Gastrocnemius medialis (tissue), 4 donors: Measurements from ENCODE around the gene ASRGL1. TPM values are rescaled to one million over a fixed set of nuclear protein-coding genes. Genes with fewer than 3 reads are reported as not detected.

Experiments
- ATAC-seq, 2 donors: fragments of 150-250 bp; one replicate each; pipeline ENCODE4 v1.9.1; 2016
- DNase-seq, 2 donors: peaks; one replicate each; pipeline ENCODE4 v3.0.0-alpha.2; 2019
- H3K27ac ChIP-seq, 4 donors: fragments of 200-600 bp; sonication (generic); 1 replicate in 1 of 4; 2 replicates in 3 of 4; pipeline ENCODE4 v1.5.1; 2016 to 2018; ENCODE audit warnings: mild to moderate bottlenecking in 2 of 4, moderate library complexity in 1 of 4
- H3K27me3 ChIP-seq, 3 donors: fragments of 200-600 bp; sonication (generic) in 2 of 3; 1 replicate in 1 of 3; 2 replicates in 2 of 3; pipeline versions ENCODE4 v1.5.1 to v1.6.0; 2016 to 2019; ENCODE audit warnings: mild to moderate bottlenecking in 1 of 3, moderate library complexity in 1 of 3
- H3K36me3 ChIP-seq, 2 donors: fragments of 200-600 bp; sonication (generic) in 1 of 2; one replicate each; pipeline ENCODE4 v1.5.1; 2017 to 2018
- H3K4me1 ChIP-seq, 2 donors: fragments of 200-600 bp; sonication (generic) in 1 of 2; one replicate each; pipeline ENCODE4 v1.5.1; 2016 to 2017; ENCODE audit warnings: mild to moderate bottlenecking in 2 of 2
- H3K4me3 ChIP-seq, 4 donors: fragments of 200-600 bp; sonication (generic) in 3 of 4; 1 replicate in 1 of 4; 2 replicates in 3 of 4; pipeline ENCODE4 v1.5.1; 2016 to 2019; ENCODE audit warnings: mild to moderate bottlenecking in 2 of 4
- H3K9me3 ChIP-seq, 3 donors: fragments of 200-600 bp; sonication (generic) in 2 of 3; 1 replicate in 1 of 3; 2 replicates in 2 of 3; pipeline ENCODE4 v1.5.1; 2016 to 2019
- POLR2A ChIP-seq, 2 donors: fragments of 450-650 bp; IDR thresholded peaks; one replicate each; pipeline ENCODE4 v1.6.1; 2017; ENCODE audit warnings: antibody characterized with exemption in 2 of 2, mild to moderate bottlenecking in 2 of 2, moderate library complexity in 2 of 2
- in situ Hi-C, 4 donors: fragments of 200-750 bp; cut with MboI; loops; one replicate each; pipeline versions ENCODE4 v1.15.0 to v1.8.0; 2017; ENCODE audit warnings: low sequenced_read_pairs in 4 of 4
- intact Hi-C: fragments of 100-400 bp; cut with DNase I; formaldehyde crosslinking; loops from one replicate; pipeline ENCODE4 v1.15.1; 2023; ENCODE audit warnings: low total_unique reads
- total RNA-seq, 4 donors: library from RNA; depleted of rRNA; stranded (reverse); fragments of >200 nt; gene quantifications; one replicate each; pipeline versions ENCODE4 v1.1.0 to v1.2.3, GENCODE V29; 2016
- TF ChIP-seq, protein P1 (sequence below), 5 experiments: fragments of 450-650 bp in 3 of 5; fragments of 200-600 bp in 2 of 5; sonication (generic) in 2 of 5; IDR thresholded peaks in 4 of 5; conservative IDR thresholded peaks in 1 of 5; 1 replicate in 4 of 5; 2 replicates in 1 of 5; pipeline ENCODE4 v1.5.1; 2016 to 2019; ENCODE audit warnings: antibody characterized with exemption in 5 of 5, mild to moderate bottlenecking in 3 of 5, moderate library complexity in 3 of 5

The ASRGL1 gene
- total RNA-seq, 4 donors from 2014 or later = 6.4 to 24.6 (median 8.7) TPM

GRCh38 chr11:62399172-62399877 is 62.1 kb downstream of the ASRGL1 start:
- DNase-seq = no peak
- intact Hi-C loops = loop anchor here (2.0 to 5.0 kb wide), 2 partner anchors 19 to 203 kb away; partner anchors contain the start of genes MTA2 and SCGB1A1
- no peak overlapping the region for H3K4me3 ChIP-seq
- no peaks in the 10 kb centered on the region for H3K36me3 ChIP-seq
- in situ Hi-C loops = loop anchor here (10.0 to 25.0 kb wide), 3 partner anchors 155 to 463 kb away; partner anchors contain the start of genes LRRN4CL (in 2 of the 4) and UBXN1 (in 2 of the 4)
- H3K9me3 ChIP-seq = no peaks in the 10 kb centered on the region
- peaks cover 45 to 49% of the 10 kb centered on the region in 2 donors for H3K4me1 ChIP-seq
- TF ChIP-seq POLR2A (IDR thresholded peaks at IDR 0.05) = no peak
- TF ChIP-seq, protein P1, sequence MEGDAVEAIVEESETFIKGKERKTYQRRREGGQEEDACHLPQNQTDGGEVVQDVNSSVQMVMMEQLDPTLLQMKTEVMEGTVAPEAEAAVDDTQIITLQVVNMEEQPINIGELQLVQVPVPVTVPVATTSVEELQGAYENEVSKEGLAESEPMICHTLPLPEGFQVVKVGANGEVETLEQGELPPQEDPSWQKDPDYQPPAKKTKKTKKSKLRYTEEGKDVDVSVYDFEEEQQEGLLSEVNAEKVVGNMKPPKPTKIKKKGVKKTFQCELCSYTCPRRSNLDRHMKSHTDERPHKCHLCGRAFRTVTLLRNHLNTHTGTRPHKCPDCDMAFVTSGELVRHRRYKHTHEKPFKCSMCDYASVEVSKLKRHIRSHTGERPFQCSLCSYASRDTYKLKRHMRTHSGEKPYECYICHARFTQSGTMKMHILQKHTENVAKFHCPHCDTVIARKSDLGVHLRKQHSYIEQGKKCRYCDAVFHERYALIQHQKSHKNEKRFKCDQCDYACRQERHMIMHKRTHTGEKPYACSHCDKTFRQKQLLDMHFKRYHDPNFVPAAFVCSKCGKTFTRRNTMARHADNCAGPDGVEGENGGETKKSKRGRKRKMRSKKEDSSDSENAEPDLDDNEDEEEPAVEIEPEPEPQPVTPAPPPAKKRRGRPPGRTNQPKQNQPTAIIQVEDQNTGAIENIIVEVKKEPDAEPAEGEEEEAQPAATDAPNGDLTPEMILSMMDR (IDR thresholded peaks at IDR 0.05 in 4 of 5, conservative IDR thresholded peaks at IDR 0.05 in 1 of 5) = no peak
- H3K27ac ChIP-seq = peak overlapping the region; percentile 34 to 57 (median 51)
- no peak for ATAC-seq
- no peaks in the 10 kb centered on the region for H3K27me3 ChIP-seq

DNA sequence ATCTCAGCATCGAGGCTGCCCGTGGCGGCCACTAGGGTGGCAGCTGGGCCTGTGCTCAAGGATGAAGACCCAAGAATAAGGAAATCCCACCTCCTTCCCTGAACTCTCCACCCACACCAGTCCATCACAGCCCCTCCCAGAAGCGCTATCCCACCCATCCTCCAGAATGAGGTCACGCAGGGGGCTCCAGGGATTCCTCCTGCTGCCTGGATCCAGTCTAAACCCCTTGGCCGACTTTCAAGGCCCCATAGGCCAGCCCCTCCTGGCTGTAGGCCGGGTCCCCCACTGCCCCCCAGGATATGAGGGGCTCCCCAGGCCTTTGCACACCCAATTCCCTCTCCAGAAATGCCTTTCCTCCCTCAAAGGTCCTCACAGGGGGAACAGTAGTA is 62.6 kb downstream of the ASRGL1 start:
- H3K36me3 ChIP-seq = no peaks in the 10 kb centered on the region
- no peak for ATAC-seq
- intact Hi-C loops (loop anchor here (2.0 to 5.0 kb wide), 2 partner anchors 19 to 202 kb away; partner anchors contain the start of genes MTA2 and SCGB1A1), in situ Hi-C loops (loop anchor here (10.0 to 25.0 kb wide), 4 partner anchors 137 to 462 kb away; partner anchors contain the start of genes LRRN4CL (in 2 of the 4), UBXN1 (in 2 of the 4) and AHNAK (in 1 of the 4))
- no peak for DNase-seq
- no peak overlapping the region for H3K4me3 ChIP-seq
- H3K27me3 ChIP-seq = no peaks in the 10 kb centered on the region
- H3K27ac ChIP-seq = peak overlapping the region in 3 of 4 donors; percentile 45 to 57 (median 57)
- no peaks in the 10 kb centered on the region for H3K9me3 ChIP-seq
- TF ChIP-seq, protein P1 (IDR thresholded peaks at IDR 0.05 in 4 of 5, conservative IDR thresholded peaks at IDR 0.05 in 1 of 5) = no peak
- TF ChIP-seq POLR2A (IDR thresholded peaks at IDR 0.05) = no peak
- peaks cover 45 to 49% of the 10 kb centered on the region in 2 donors for H3K4me1 ChIP-seq

GRCh38 chr11:62400281-62400680 is 63.0 kb downstream of the ASRGL1 start:
- no peak overlapping the region for H3K4me3 ChIP-seq
- no peak for TF ChIP-seq POLR2A (IDR thresholded peaks at IDR 0.05)
- TF ChIP-seq, protein P1 (IDR thresholded peaks at IDR 0.05 in 4 of 5, conservative IDR thresholded peaks at IDR 0.05 in 1 of 5) = no peak
- H3K4me1 ChIP-seq = peaks cover 45 to 48% of the 10 kb centered on the region in 2 donors
- DNase-seq = no peak
- H3K9me3 ChIP-seq = no peaks in the 10 kb centered on the region
- H3K27me3 ChIP-seq = no peaks in the 10 kb centered on the region
- intact Hi-C loops (no loop called here), in situ Hi-C loops (loop anchor here in 1 of 4 donors (25.0 kb wide), 1 partner anchor 137 kb away; the partner anchor contains the start of gene AHNAK)
- H3K36me3 ChIP-seq = no peaks in the 10 kb centered on the region
- no peak for ATAC-seq
- peak overlapping the region; percentile 1 to 57 (median 57) for H3K27ac ChIP-seq

DNA sequence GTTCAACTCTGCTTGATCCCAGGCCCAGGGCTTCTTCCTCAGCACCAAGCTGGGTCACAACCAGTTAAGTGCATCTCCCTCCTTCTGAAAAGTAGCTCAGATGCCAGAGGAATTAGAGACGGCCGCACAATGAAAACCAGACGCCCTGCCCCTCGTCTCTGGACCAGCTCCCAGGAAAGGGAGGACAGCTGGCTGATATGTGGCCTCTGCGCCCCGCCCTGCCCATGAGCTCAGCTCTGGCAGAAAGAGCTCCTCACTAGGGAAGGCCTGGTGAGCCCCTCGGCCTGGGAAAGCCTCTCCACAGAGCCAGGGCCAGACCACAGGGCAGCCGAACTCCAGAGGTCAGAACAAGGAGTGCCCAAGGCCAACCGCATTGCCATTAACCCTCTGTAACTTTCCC is 63.5 kb downstream of the ASRGL1 start:
- no peaks in the 10 kb centered on the region for H3K36me3 ChIP-seq
- TF ChIP-seq POLR2A (IDR thresholded peaks at IDR 0.05) = no peak
- TF ChIP-seq, protein P1 (IDR thresholded peaks at IDR 0.05 in 4 of 5, conservative IDR thresholded peaks at IDR 0.05 in 1 of 5) = no peak
- ATAC-seq (peak; percentile 55 to 74), DNase-seq (peak; percentile 49 to 80)
- peak overlapping the region; percentile 1 to 57 (median 57) for H3K27ac ChIP-seq
- no peaks in the 10 kb centered on the region for H3K27me3 ChIP-seq
- no peaks in the 10 kb centered on the region for H3K9me3 ChIP-seq
- intact Hi-C loops = no loop called here
- in situ Hi-C loops = loop anchor here in 1 of 4 donors (25.0 kb wide), 1 partner anchor 137 kb away; the partner anchor contains the start of gene AHNAK
- no peak overlapping the region for H3K4me3 ChIP-seq
- H3K4me1 ChIP-seq = peaks cover 45 to 46% of the 10 kb centered on the region in 2 donors
